Transverse colon (tissue), 4 donors: ENCODE data around the gene ANKDD1B. TPM values are rescaled to one million over a fixed set of nuclear protein-coding genes. Genes with fewer than 3 reads are reported as not detected.
"Not testable (repeated sequence)": the region's sequence is repeated elsewhere in the genome, so short reads cannot be mapped to it uniquely, and the experiment has no call there.

Experiments
- DNase-seq: peaks from one replicate; pipeline ENCODE4 v3.0.0-alpha.2; 2019
- H3K27ac ChIP-seq, 4 donors: fragments of 200-600 bp; sonication (generic); 2 replicates each; pipeline ENCODE4 v1.5.1; 2016 to 2018; ENCODE audit warnings: inconsistent platforms in 4 of 4
- H3K27me3 ChIP-seq: fragments of 200-600 bp; sonication (generic); 2 replicates; pipeline ENCODE4 v1.5.1; 2017; ENCODE audit warnings: inconsistent platforms
- H3K36me3 ChIP-seq, 4 donors: fragments of 200-600 bp; sonication (generic); 2 replicates each; pipeline ENCODE4 v1.5.1; 2017 to 2019; ENCODE audit warnings: inconsistent platforms in 4 of 4
- H3K4me1 ChIP-seq, 4 donors: fragments of 200-600 bp; sonication (generic); 2 replicates each; pipeline ENCODE4 v1.5.1; 2017 to 2020; ENCODE audit warnings: inconsistent platforms in 4 of 4
- H3K4me3 ChIP-seq, 4 donors: fragments of 200-600 bp; sonication (generic); 1 replicate in 1 of 4; 2 replicates in 3 of 4; pipeline versions ENCODE4 v1.5.1 to v1.6.1; 2017 to 2019; ENCODE audit warnings: inconsistent platforms in 4 of 4
- H3K9me3 ChIP-seq, 2 donors: fragments of 200-600 bp; sonication (generic); 2 replicates each; pipeline ENCODE4 v1.5.1; 2017 to 2019; ENCODE audit warnings: inconsistent platforms in 2 of 2
- EP300 ChIP-seq: sonication (generic); formaldehyde crosslinking; IDR thresholded peaks from one replicate; pipeline ENCODE4 v1.6.1; 2017; ENCODE audit warnings: antibody characterized with exemption, low read depth
- POLR2A ChIP-seq: fragments of 450-650 bp; IDR thresholded peaks from one replicate; pipeline ENCODE4 v1.6.1; 2016; ENCODE audit warnings: antibody characterized with exemption, mild to moderate bottlenecking, moderate library complexity
- POLR2AphosphoS5 ChIP-seq, 3 donors: sonication (generic); formaldehyde crosslinking; IDR thresholded peaks; one replicate each; pipeline ENCODE4 v1.6.1; 2016; ENCODE audit warnings: antibody characterized with exemption in 3 of 3
- WGBS, 2 donors: methylation state at CpG; one replicate each; pipeline ENCODE4 v1.1.5; 2018; ENCODE audit warnings: low coverage in 1 of 2; 5-methylcytosine and 5-hydroxymethylcytosine counted together
- in situ Hi-C, 4 donors: fragments of 200-750 bp; cut with MboI; loops; one replicate each; pipeline versions ENCODE4 v1.15.0 to v1.15.1; 2017; ENCODE audit warnings: low sequenced_read_pairs in 3 of 4, low pct_ligation_motif_present in 1 of 4, low pct_unique_long_range_greater_than_20kb in 1 of 4
- intact Hi-C: fragments of 100-400 bp; cut with DNase I; formaldehyde crosslinking; loops from one replicate; pipeline ENCODE4 v1.15.1; 2023; ENCODE audit warnings: low total_unique reads
- total RNA-seq, 4 donors: library from RNA; depleted of rRNA; stranded (reverse); fragments of >200 nt; gene quantifications; one replicate each; pipeline ENCODE4 v1.1.0, GENCODE V29; 2016
- TF ChIP-seq, protein P1 (sequence below), 5 experiments: fragments of 200-600 bp in 3 of 5; fragments of 450-650 bp in 2 of 5; sonication (generic) in 3 of 5; IDR thresholded peaks; 1 replicate in 2 of 5; 2 replicates in 3 of 5; pipeline ENCODE4 v1.5.1; 2016 to 2017; ENCODE audit warnings: antibody characterized with exemption in 5 of 5, inconsistent platforms in 3 of 5, mild to moderate bottlenecking in 2 of 5, moderate library complexity in 1 of 5

Gene ANKDD1B
- total RNA-seq, 4 donors from 2014 or later = 3.6 to 20.6 (median 13.9) TPM

DNA sequence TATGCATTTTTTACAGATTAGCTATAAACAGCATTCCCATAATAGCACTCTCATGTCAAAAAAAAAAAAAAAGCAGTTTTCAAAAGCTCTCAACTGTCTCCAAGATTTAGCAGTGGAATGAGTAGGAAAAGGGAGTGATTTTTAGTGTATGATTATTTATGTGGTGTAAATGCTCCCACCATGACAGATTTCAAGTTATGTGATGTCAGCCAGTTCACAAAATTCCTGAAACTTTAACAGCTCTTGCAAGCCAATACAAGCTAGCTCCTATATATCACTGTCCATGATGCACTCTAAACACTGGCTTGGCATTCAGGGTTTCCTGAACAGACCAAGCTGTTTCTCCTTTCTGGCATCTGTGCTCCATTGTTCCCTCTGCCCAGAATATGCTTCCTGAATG is 7.9 kb upstream of the ANKDD1B start:
- in situ Hi-C loops = no loop called here
- H3K4me3 ChIP-seq = no peak overlapping the region

GRCh38 chr5:75603821-75604220 is 7.4 kb upstream of the ANKDD1B start:
- DNase-seq = no peak
- intact Hi-C loops (no loop called here), in situ Hi-C loops (no loop called here)
- H3K27ac ChIP-seq = no peak overlapping the region
- H3K4me3 ChIP-seq = no peak overlapping the region
- H3K36me3 ChIP-seq = peaks cover 0 to 4% (median 0%) of the 10 kb centered on the region in 4 donors
- TF ChIP-seq POLR2A = no peak
- TF ChIP-seq EP300 = no peak
- TF ChIP-seq, protein P1, sequence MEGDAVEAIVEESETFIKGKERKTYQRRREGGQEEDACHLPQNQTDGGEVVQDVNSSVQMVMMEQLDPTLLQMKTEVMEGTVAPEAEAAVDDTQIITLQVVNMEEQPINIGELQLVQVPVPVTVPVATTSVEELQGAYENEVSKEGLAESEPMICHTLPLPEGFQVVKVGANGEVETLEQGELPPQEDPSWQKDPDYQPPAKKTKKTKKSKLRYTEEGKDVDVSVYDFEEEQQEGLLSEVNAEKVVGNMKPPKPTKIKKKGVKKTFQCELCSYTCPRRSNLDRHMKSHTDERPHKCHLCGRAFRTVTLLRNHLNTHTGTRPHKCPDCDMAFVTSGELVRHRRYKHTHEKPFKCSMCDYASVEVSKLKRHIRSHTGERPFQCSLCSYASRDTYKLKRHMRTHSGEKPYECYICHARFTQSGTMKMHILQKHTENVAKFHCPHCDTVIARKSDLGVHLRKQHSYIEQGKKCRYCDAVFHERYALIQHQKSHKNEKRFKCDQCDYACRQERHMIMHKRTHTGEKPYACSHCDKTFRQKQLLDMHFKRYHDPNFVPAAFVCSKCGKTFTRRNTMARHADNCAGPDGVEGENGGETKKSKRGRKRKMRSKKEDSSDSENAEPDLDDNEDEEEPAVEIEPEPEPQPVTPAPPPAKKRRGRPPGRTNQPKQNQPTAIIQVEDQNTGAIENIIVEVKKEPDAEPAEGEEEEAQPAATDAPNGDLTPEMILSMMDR (IDR thresholded peaks at IDR 0.05) = no peak
- no peak for TF ChIP-seq POLR2AphosphoS5 (IDR thresholded peaks at IDR 0.05)
- 90 to 93% methylated on average over 2 of the region's 2 CpGs for WGBS, 2 donors
- H3K4me1 ChIP-seq = no peaks in the 10 kb centered on the region
- no peaks in the 10 kb centered on the region for H3K9me3 ChIP-seq
- H3K27me3 ChIP-seq = no peaks in the 10 kb centered on the region

More for the DNA sequence above, 7.9 kb upstream of the ANKDD1B start:
- TF ChIP-seq POLR2AphosphoS5 (IDR thresholded peaks at IDR 0.05) = no peak
- no peak for TF ChIP-seq EP300
- no peak for TF ChIP-seq POLR2A
- TF ChIP-seq, protein P1 (IDR thresholded peaks at IDR 0.05) = no peak
- intact Hi-C loops = no loop called here
- no peaks in the 10 kb centered on the region for H3K4me1 ChIP-seq
- no peak overlapping the region for H3K27ac ChIP-seq
- H3K36me3 ChIP-seq = peaks cover 0 to 9% (median 0%) of the 10 kb centered on the region in 4 donors
- DNase-seq = no peak
- H3K9me3 ChIP-seq = no peaks in the 10 kb centered on the region
- no peaks in the 10 kb centered on the region for H3K27me3 ChIP-seq

DNA sequence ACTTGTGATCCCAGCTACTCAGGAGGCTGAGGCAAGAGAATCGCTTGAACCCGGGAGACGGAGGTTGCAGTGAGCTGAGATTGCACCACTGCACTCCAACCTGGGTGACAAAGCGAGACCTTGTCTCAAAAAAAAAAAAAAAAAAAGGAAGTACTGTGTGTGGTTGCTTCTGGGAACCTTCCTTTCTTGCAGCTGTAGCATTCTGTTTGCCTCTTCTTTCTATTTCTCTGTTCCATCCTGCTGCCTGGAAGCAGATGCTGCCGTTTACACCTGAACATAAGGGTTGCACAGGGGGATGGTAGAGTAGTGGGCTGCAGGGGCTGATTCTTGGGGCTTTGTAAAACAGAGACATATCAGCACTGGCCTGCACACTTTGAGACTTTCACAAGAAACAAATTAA is 3.9 kb upstream of the ANKDD1B start:
- 85 to 87% methylated on average over 5 of the region's 5 CpGs for WGBS, 2 donors
- H3K27me3 ChIP-seq, intact Hi-C loops, H3K9me3 ChIP-seq, DNase-seq, in situ Hi-C loops, H3K4me3 ChIP-seq, H3K27ac ChIP-seq, H3K36me3 ChIP-seq: not testable (repeated sequence)
- H3K4me1 ChIP-seq = peaks cover 0 to 21% (median 11%) of the 10 kb centered on the region in 4 donors

DNA sequence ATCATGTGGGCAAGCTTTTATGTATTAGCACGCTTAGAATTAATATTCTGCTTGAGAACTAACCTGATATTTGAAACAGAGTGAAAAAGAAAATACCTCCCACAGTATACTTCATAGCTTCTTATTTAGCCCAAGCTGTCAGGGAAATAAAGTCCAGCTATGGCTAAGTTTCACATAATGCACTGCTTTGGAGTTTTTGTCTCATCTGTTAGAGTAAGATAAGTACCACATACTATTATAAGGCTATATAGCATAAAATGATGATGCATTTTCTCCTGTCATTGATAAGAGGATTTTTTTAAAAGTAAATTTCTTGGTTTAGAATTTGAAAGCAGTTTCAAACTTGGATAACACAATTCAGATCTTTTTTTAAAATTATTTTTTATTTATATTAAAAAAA is 2.4 kb upstream of the ANKDD1B start:
- Histone ChIP-seq H3K4me3 (no peak overlapping the region), H3K36me3 (no peaks in the 10 kb centered on the region), H3K9me3 (no peaks in the 10 kb centered on the region), H3K27ac (no peak overlapping the region), H3K4me1 (peaks cover 0 to 21% (median 12%) of the 10 kb centered on the region in 4 donors), H3K27me3 (no peaks in the 10 kb centered on the region)
- 100% methylated on average over 1 of the region's 1 CpG for WGBS, 2 donors
- no peak for DNase-seq
- in situ Hi-C loops = no loop called here
- intact Hi-C loops = no loop called here
- TF ChIP-seq, protein P1 (IDR thresholded peaks at IDR 0.05) = no peak
- TF ChIP-seq POLR2A (no peak), POLR2AphosphoS5 (IDR thresholded peaks at IDR 0.05) (no peak)

DNA sequence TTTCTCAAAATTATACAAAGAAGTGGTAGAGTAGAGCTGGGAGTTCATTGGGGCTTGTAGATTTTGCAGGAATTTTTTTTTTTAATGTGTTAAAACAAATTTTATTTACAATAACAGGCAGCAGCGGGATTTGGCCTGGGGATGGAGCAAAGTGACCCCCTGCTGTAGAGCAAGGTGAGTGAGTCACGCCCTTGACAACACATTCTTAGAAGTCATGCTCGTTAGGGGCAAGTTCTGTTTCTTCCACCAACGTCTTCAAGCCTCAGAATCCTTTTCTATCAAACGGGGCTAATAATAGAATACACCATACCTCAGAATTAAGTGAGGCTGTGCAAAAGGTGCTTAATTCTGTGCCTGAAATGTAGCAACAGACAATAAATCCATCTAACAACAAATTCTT is 1.1 kb upstream of the ANKDD1B start:
- WGBS, 2 donors = 75 to 93% methylated on average over 5 of the region's 5 CpGs
- Histone ChIP-seq H3K4me1 (peaks cover 0 to 21% (median 12%) of the 10 kb centered on the region in 4 donors), H3K9me3 (no peaks in the 10 kb centered on the region), H3K27me3 (no peaks in the 10 kb centered on the region), H3K36me3 (no peaks in the 10 kb centered on the region), H3K27ac (peak overlapping the region in 1 of 4 donors; percentile 79), H3K4me3 (no peak overlapping the region)
- TF ChIP-seq EP300 = no peak
- no peak for TF ChIP-seq POLR2A
- TF ChIP-seq, protein P1 (IDR thresholded peaks at IDR 0.05) = no peak
- TF ChIP-seq POLR2AphosphoS5 (IDR thresholded peaks at IDR 0.05) = no peak
- DNase-seq = no peak
- intact Hi-C loops (no loop called here), in situ Hi-C loops (no loop called here)

GRCh38 chr5:75610859-75611310 is 368 bp upstream of the ANKDD1B start:
- H3K36me3 ChIP-seq, H3K9me3 ChIP-seq, H3K27me3 ChIP-seq, in situ Hi-C loops, intact Hi-C loops: not testable (repeated sequence)
- peak overlapping the region in 3 of 4 donors; percentile 58 to 80 (median 58) for H3K4me3 ChIP-seq
- peak; percentile 19 for DNase-seq
- peak overlapping the region; percentile 74 to 83 (median 81) for H3K27ac ChIP-seq
- WGBS, 2 donors = 30 to 40% methylated on average over 1 to 11 of the region's 11 CpGs
- H3K4me1 ChIP-seq = peaks cover 0 to 21% (median 13%) of the 10 kb centered on the region in 4 donors
